HEK293 (cell line): ENCODE data around the gene MYOG.

ENCODE experiments used
- CTCF ChIA-PET: fragments of 350-600 bp; formaldehyde crosslinking; extraction: SDS; loops from one replicate; lab custom pipeline; 2021; ENCODE audit warnings: antibody characterized with exemption; lab: Yijun Ruan, JAX
- POLR2A ChIA-PET: fragments of 300-600 bp; formaldehyde crosslinking; extraction: SDS; loops from one replicate; lab custom pipeline; 2020; ENCODE audit warnings: antibody characterized with exemption, inconsistent platforms; lab: Yijun Ruan, JAX
- H3K27ac ChIP-seq: fragments of 200-500 bp; sonication (Bioruptor generic); 2 replicates; pipeline ENCODE4 v1.5.1; 2014; ENCODE audit warnings: low read depth, low read length, control low read depth, inconsistent platforms; ENCODE audit errors: extremely low read depth
- H3K36me3 ChIP-seq, 2 experiments: fragments of 200-500 bp in 1 of 2; sonication (Bioruptor generic) in 1 of 2; 1 replicate in 1 of 2; 2 replicates in 1 of 2; pipeline ENCODE4 v1.5.1; 2014 to 2017; ENCODE audit warnings: inconsistent platforms in 2 of 2, low read length in 2 of 2; ENCODE audit not compliant: control insufficient read depth in 2 of 2, insufficient read depth in 1 of 2
- H3K4me1 ChIP-seq: fragments of 200-500 bp; sonication (Bioruptor generic); 2 replicates; pipeline ENCODE4 v1.5.1; 2014; ENCODE audit warnings: mild to moderate bottlenecking, low read length, inconsistent platforms; ENCODE audit not compliant: control insufficient read depth, insufficient read depth
- H3K4me3 ChIP-seq: 2 replicates; pipeline ENCODE4 v1.5.1; 2011; ENCODE audit warnings: low read depth, mild to moderate bottlenecking, control low read depth, low read length, moderate library complexity
- H3K9me3 ChIP-seq: fragments of 200-500 bp; sonication (Bioruptor generic); 2 replicates; pipeline ENCODE4 v1.5.1; 2014; ENCODE audit warnings: low read depth, low read length, inconsistent platforms; ENCODE audit not compliant: control insufficient read depth, insufficient read depth
- EGR2 ChIP-seq: fragments of 450-650 bp; formaldehyde crosslinking; IDR thresholded peaks from 2 replicates; pipeline ENCODE4 v1.5.1; 2016; ENCODE audit warnings: low read depth, missing biosample characterization, missing genetic modification characterization
- MEIS1 ChIP-seq: sonication (generic); formaldehyde crosslinking; IDR thresholded peaks from 2 replicates; pipeline ENCODE4 v1.8.1; 2022; ENCODE audit warnings: missing genetic modification reagents, mild to moderate bottlenecking, borderline replicate concordance
- OSR2 ChIP-seq: fragments of 450-650 bp; formaldehyde crosslinking; IDR thresholded peaks from 2 replicates; pipeline ENCODE4 v1.5.1; 2016; ENCODE audit warnings: missing biosample characterization, missing genetic modification characterization
- SP2 ChIP-seq: fragments of 450-650 bp; formaldehyde crosslinking; IDR thresholded peaks from 2 replicates; pipeline ENCODE4 v1.5.1; 2016; ENCODE audit warnings: missing biosample characterization, missing genetic modification characterization
- YY1 ChIP-seq: fragments of 450-650 bp; formaldehyde crosslinking; IDR thresholded peaks from 2 replicates; pipeline ENCODE4 v1.5.1; 2018; ENCODE audit warnings: missing biosample characterization, missing genetic modification characterization
- ZBTB11 ChIP-seq: fragments of 450-650 bp; formaldehyde crosslinking; conservative IDR thresholded peaks from 2 replicates; pipeline ENCODE4 v1.5.1; 2016; ENCODE audit warnings: low read depth, missing biosample characterization, missing genetic modification characterization
- ZIC2 ChIP-seq: fragments of 450-650 bp; formaldehyde crosslinking; IDR thresholded peaks from 2 replicates; pipeline ENCODE4 v1.5.1; 2016; ENCODE audit warnings: missing biosample characterization, missing genetic modification characterization
- ZNF138 ChIP-seq: fragments of 450-650 bp; formaldehyde crosslinking; IDR thresholded peaks from 2 replicates; pipeline ENCODE4 v1.5.1; 2016; ENCODE audit warnings: missing biosample characterization, missing genetic modification characterization, borderline replicate concordance
- ZNF24 ChIP-seq: fragments of 450-650 bp; formaldehyde crosslinking; IDR thresholded peaks from 2 replicates; pipeline ENCODE4 v1.5.1; 2016; ENCODE audit warnings: missing biosample characterization, missing genetic modification characterization
- ZNF341 ChIP-seq: fragments of 450-650 bp; formaldehyde crosslinking; IDR thresholded peaks from 2 replicates; pipeline ENCODE4; 2016; ENCODE audit warnings: low read depth, missing biosample characterization, missing genetic modification characterization
- TF ChIP-seq, protein P1 (sequence below): fragments of 450-650 bp; formaldehyde crosslinking; IDR thresholded peaks from 2 replicates; pipeline ENCODE4 v1.5.1; 2016; ENCODE audit warnings: missing biosample characterization, missing genetic modification characterization
- TF ChIP-seq, protein P2 (sequence below): fragments of 450-650 bp; formaldehyde crosslinking; IDR thresholded peaks from 2 replicates; pipeline ENCODE4 v1.5.1; 2017; ENCODE audit warnings: missing biosample characterization, missing genetic modification characterization
- TF ChIP-seq, protein P3 (sequence below): fragments of 450-650 bp; formaldehyde crosslinking; IDR thresholded peaks from 2 replicates; pipeline ENCODE4 v1.5.1; 2016; ENCODE audit warnings: missing biosample characterization, missing genetic modification characterization

The MYOG gene

DNA sequence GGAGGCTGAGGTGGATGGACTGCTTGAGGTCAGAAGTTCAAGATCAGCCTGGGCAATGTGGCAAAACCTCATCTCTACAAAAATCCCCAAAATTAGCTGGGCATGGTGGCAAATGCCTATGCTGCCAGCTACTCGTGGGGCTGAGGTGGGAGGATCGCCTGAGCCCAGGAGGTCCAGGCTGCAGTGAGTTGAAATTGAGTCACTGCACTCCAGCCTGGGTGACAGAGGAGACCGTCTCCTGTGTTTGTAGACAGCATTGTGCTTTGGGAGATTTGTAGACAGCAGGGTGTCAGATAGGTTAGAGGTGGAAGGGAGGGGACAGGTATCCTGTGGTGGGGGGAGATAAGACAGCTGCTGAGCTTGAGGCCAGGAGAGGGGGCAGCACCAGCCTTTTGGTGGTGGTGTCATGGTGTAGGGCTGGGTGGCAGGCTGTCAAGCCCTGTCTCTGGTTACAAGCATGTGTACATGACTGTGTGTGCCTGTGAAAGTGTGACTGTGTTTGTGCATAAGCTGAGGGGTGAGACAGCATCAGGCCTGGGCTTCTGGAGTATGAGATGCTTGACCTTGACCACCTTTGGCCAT, 44.4 kb downstream of the MYOG start:
- Histone ChIP-seq H3K4me3 (no peak overlapping the region), H3K4me1 (no peaks in the 10 kb centered on the region; the same call in 1 of the 2 replicates), H3K27ac (no peak overlapping the region), H3K9me3 (no peaks in the 10 kb centered on the region), H3K36me3 (no peaks in the 10 kb centered on the region)
- POLR2A ChIA-PET = interaction anchor here (2.7 kb wide), 1 partner anchor 227 kb away, joined by 16 read pairs; no protein-coding TSS in a partner anchor
- CTCF ChIA-PET = interaction anchor here (0.6 to 23.3 kb wide), 17 partner anchors 12 to 427 kb away, joined by 3 to 526 read pairs (median 18); partner anchors contain the start of genes ADORA1 and PPFIA4
- no peak for TF ChIP-seq SP2 (tag by site-specific recombination)
- TF ChIP-seq, protein P1, sequence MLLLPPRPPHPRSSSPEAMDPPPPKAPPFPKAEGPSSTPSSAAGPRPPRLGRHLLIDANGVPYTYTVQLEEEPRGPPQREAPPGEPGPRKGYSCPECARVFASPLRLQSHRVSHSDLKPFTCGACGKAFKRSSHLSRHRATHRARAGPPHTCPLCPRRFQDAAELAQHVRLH (tag by site-specific recombination) = no peak
- TF ChIP-seq, protein P2, sequence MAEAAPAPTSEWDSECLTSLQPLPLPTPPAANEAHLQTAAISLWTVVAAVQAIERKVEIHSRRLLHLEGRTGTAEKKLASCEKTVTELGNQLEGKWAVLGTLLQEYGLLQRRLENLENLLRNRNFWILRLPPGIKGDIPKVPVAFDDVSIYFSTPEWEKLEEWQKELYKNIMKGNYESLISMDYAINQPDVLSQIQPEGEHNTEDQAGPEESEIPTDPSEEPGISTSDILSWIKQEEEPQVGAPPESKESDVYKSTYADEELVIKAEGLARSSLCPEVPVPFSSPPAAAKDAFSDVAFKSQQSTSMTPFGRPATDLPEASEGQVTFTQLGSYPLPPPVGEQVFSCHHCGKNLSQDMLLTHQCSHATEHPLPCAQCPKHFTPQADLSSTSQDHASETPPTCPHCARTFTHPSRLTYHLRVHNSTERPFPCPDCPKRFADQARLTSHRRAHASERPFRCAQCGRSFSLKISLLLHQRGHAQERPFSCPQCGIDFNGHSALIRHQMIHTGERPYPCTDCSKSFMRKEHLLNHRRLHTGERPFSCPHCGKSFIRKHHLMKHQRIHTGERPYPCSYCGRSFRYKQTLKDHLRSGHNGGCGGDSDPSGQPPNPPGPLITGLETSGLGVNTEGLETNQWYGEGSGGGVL = peak; percentile 73
- TF ChIP-seq ZNF138 (tag by site-specific recombination) = no peak
- peak; percentile 81 for TF ChIP-seq ZIC2

DNA sequence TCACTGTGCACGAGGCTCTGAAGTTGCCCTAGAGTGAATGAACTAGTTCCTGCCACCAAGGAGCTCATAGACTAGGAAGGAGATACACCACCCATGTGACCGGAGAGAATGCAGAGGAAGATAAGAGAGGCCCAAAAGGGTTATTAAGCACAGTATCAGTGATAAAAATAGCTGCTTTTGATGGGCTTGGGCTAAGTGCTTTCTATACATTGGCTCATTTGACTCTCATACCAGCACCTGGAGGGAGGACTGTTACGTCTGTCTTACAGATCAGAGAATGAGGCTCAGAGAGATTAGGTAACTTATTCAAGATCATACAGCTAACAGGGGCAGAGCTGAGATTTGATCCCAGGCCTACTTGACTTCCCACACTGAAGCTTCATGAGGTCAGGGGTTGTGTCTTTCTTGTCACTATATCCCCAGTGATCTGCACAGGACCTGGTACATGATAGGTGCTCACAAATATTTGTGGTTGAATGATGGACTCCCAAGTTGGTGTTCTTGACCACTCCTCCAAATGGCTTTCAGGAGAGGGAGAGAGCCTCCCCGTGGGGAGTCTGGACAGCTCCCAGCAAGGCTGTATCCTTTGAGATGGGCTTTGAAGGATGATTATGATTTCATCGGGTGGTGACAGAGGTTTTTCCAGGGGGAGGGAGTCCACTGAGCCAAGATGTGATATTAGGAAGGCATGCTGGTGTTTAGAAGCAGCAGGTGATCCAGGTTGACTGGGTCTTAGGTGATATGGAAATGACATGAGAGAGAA, 45.1 kb downstream of the MYOG start:
- TF ChIP-seq ZNF24 (tag by site-specific recombination) = no peak
- 0 out of 2 replicates have a peak, but pooled peaks have one; percentile 20 for TF ChIP-seq ZNF341 (tag by site-specific recombination)
- no peak for TF ChIP-seq YY1 (tag by site-specific recombination)
- TF ChIP-seq, protein P3, sequence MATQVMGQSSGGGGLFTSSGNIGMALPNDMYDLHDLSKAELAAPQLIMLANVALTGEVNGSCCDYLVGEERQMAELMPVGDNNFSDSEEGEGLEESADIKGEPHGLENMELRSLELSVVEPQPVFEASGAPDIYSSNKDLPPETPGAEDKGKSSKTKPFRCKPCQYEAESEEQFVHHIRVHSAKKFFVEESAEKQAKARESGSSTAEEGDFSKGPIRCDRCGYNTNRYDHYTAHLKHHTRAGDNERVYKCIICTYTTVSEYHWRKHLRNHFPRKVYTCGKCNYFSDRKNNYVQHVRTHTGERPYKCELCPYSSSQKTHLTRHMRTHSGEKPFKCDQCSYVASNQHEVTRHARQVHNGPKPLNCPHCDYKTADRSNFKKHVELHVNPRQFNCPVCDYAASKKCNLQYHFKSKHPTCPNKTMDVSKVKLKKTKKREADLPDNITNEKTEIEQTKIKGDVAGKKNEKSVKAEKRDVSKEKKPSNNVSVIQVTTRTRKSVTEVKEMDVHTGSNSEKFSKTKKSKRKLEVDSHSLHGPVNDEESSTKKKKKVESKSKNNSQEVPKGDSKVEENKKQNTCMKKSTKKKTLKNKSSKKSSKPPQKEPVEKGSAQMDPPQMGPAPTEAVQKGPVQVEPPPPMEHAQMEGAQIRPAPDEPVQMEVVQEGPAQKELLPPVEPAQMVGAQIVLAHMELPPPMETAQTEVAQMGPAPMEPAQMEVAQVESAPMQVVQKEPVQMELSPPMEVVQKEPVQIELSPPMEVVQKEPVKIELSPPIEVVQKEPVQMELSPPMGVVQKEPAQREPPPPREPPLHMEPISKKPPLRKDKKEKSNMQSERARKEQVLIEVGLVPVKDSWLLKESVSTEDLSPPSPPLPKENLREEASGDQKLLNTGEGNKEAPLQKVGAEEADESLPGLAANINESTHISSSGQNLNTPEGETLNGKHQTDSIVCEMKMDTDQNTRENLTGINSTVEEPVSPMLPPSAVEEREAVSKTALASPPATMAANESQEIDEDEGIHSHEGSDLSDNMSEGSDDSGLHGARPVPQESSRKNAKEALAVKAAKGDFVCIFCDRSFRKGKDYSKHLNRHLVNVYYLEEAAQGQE (tag by site-specific recombination) = peak; percentile 91
- no peak for TF ChIP-seq MEIS1 (CRISPR knock-in tag)
- no peak for TF ChIP-seq OSR2 (tag by site-specific recombination)
- peak; percentile 1; the same call in 1 of the 2 replicates for TF ChIP-seq EGR2 (tag by site-specific recombination)
- no peak for TF ChIP-seq ZBTB11 (tag by site-specific recombination)
- Histone ChIP-seq H3K4me1 (no peaks in the 10 kb centered on the region; the same call in 1 of the 2 replicates), H3K27ac (no peak overlapping the region), H3K4me3 (no peak overlapping the region), H3K36me3 (no peaks in the 10 kb centered on the region), H3K9me3 (no peaks in the 10 kb centered on the region)
- ChIA-PET CTCF (interaction anchor here (0.6 to 23.3 kb wide), 60 partner anchors 12 to 673 kb away, joined by 3 to 526 read pairs (median 5); partner anchors contain the start of genes ADORA1, MYBPH, PPFIA4 and TMEM183A), POLR2A (interaction anchor here (0.9 to 2.7 kb wide), 5 partner anchors 13 to 230 kb away, joined by 3 to 16 read pairs (median 4); no protein-coding TSS in a partner anchor)
